Measurements from ENCODE around the gene CHRM3.

- TF ChIP-seq CTCF (IDR thresholded peaks at IDR 0.05) (no peak), TCF7L2 (IDR thresholded peaks at IDR 0.05; ENCODE audit: low read depth, low read length) (no peak), POLR2AphosphoS5 (IDR thresholded peaks at IDR 0.05; ENCODE audit: low read depth, low read length) (no peak)
Measured at GRCh38 chr1:239388159-239388485, 1.8 kb downstream of the CHRM3 start.
